Psoas muscle (tissue), 8 donors: Measurements from ENCODE around the gene RASL11A. TPM values are rescaled to one million over a fixed set of nuclear protein-coding genes. Genes with fewer than 3 reads are reported as not detected.
A peak's percentile ranks its signal among the peaks of the same experiment; 100 is the strongest.

Experiments
- ATAC-seq, 4 donors: fragments of 200-7000 bp; cut with Tn5 transposase; one replicate each; pipeline ENCODE4 v1.9.1; 2020; ENCODE audit warnings: moderate library complexity in 3 of 4, mild to moderate bottlenecking in 2 of 4
- DNase-seq, 2 donors: peaks; one replicate each; pipeline ENCODE4 v3.0.0-alpha.2; 2020
- H3K27ac ChIP-seq: fragments of 200-600 bp; one replicate; pipeline ENCODE4 v1.8.0; 2022
- H3K27me3 ChIP-seq, 3 donors: fragments of 200-600 bp in 1 of 3; one replicate each; pipeline versions ENCODE4 v1.6.1 to v1.8.0; 2013 to 2022; ENCODE audit warnings: low read length in 2 of 3, mild to moderate bottlenecking in 2 of 3, moderate library complexity in 1 of 3; ENCODE audit not compliant: insufficient read depth in 3 of 3
- H3K36me3 ChIP-seq, 2 donors: fragments of 200-600 bp in 1 of 2; one replicate each; pipeline versions ENCODE4 v1.6.1 to v1.8.0; 2013 to 2022; ENCODE audit warnings: low read depth in 1 of 2, mild to moderate bottlenecking in 1 of 2, moderate library complexity in 1 of 2; ENCODE audit not compliant: insufficient read depth in 1 of 2
- H3K4me1 ChIP-seq: fragments of 200-600 bp; one replicate; pipeline ENCODE4 v1.8.0; 2022
- H3K4me3 ChIP-seq: fragments of 200-600 bp; one replicate; pipeline ENCODE4 v1.8.0; 2022; ENCODE audit warnings: mild to moderate bottlenecking
- H3K9me3 ChIP-seq: fragments of 200-600 bp; one replicate; pipeline ENCODE4 v1.8.0; 2022
- WGBS, 3 donors: extraction: QIAGEN DNeasy Blood & Tissue Kit; methylation state at CpG; one replicate each; pipeline versions ENCODE4 v1.1.6 to v1.1.7; 2013; 5-methylcytosine and 5-hydroxymethylcytosine counted together
- intact Hi-C, 2 donors: fragments of 100-400 bp; cut with DNase I; formaldehyde crosslinking; loops; one replicate each; pipeline versions ENCODE4 v1.11.0 to v1.14.2; 2022
- polyA plus RNA-seq, 3 donors: library from polyadenylated mRNA; stranded (reverse); fragments of 200-250 nt; gene quantifications; one replicate each; pipeline ENCODE4 v1.2.3, GENCODE V29; 2013
- total RNA-seq, 4 donors: library from RNA; stranded (reverse); fragmentation: NEBNext Ultra II Directional in 2 of 4; extraction: Animal tissue kit (Norgen Biotek cat#: 25700) in 2 of 4; gene quantifications; one replicate each; pipeline versions ENCODE4 v1.2.1 to v1.2.4, GENCODE V29; 2021 to 2023
- TF ChIP-seq, protein P1 (sequence below): fragments of 200-600 bp; IDR thresholded peaks from one replicate; pipeline ENCODE4 v1.8.0; 2022; ENCODE audit warnings: antibody characterized with exemption
- donor health status: healthy with polysubstance abuse.
- donor health status: DM: no; HTN: no; CAD: no; lungs with moderate emphysema.
- donor health status: Bipolar disorder and iron deficiency.
- donor health status: healthy.
- donor health status: DM: yes; HTN: yes; CAD: no.
- donor health status: DM: no; HTN: no; CAD: no.
- donor health status: DM: no; HTN: no; CAD: no.
- donor health status: DM: yes; HTN: yes; CAD: no.

RASL11A gene
- total and polyA plus RNA-seq, 7 donors: 2.3 to 6.4 (median 3.3) TPM

- intact Hi-C loops: loop anchor here (1.0 to 10.0 kb wide), 4 partner anchors 79 to 176 kb away; partner anchors contain the start of genes USP12 (in 2 of the 2) and GTF3A (in 1 of the 2)
- peaks cover 33% of the 10 kb centered on the region for H3K4me1 ChIP-seq
- H3K36me3 ChIP-seq: peaks cover 4 to 32% of the 10 kb centered on the region in 2 donors
Observed at GRCh38 chr13:27251166-27252091, 19.2 kb upstream of the RASL11A start, which contains the start of gene RPL21. Gene RPL21, plus strand, starts transcription at chr13:27251558. Its CDS starts 2,219 bp downstream, at chr13:27253777.

GRCh38 chr13:27252467-27252866, 18.2 kb upstream of the RASL11A start:
- intact Hi-C loops: loop anchor here (5.0 to 10.0 kb wide), 3 partner anchors 80 to 175 kb away; partner anchors contain the start of genes GTF3A (in 1 of the 2) and USP12 (in 1 of the 2)

More at GRCh38 chr13:27251166-27252091, 19.2 kb upstream of the RASL11A start, which contains the start of gene RPL21:
- Histone ChIP-seq H3K4me3 (peak within 1 kb of the TSS; percentile 81), H3K9me3 (no peaks in the 10 kb centered on the region), H3K27ac (peak within 1 kb of the TSS; percentile 98), H3K27me3 (no peaks in the 10 kb centered on the region)
- 0% methylated on average over 68 to 69 of the region's 69 CpGs for WGBS, 3 donors
- ATAC-seq (peak; percentile 97 to 98 (median 98)), DNase-seq (peak; percentile 97 to 98)
- TF ChIP-seq, protein P1, sequence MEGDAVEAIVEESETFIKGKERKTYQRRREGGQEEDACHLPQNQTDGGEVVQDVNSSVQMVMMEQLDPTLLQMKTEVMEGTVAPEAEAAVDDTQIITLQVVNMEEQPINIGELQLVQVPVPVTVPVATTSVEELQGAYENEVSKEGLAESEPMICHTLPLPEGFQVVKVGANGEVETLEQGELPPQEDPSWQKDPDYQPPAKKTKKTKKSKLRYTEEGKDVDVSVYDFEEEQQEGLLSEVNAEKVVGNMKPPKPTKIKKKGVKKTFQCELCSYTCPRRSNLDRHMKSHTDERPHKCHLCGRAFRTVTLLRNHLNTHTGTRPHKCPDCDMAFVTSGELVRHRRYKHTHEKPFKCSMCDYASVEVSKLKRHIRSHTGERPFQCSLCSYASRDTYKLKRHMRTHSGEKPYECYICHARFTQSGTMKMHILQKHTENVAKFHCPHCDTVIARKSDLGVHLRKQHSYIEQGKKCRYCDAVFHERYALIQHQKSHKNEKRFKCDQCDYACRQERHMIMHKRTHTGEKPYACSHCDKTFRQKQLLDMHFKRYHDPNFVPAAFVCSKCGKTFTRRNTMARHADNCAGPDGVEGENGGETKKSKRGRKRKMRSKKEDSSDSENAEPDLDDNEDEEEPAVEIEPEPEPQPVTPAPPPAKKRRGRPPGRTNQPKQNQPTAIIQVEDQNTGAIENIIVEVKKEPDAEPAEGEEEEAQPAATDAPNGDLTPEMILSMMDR: no peak

DNA sequence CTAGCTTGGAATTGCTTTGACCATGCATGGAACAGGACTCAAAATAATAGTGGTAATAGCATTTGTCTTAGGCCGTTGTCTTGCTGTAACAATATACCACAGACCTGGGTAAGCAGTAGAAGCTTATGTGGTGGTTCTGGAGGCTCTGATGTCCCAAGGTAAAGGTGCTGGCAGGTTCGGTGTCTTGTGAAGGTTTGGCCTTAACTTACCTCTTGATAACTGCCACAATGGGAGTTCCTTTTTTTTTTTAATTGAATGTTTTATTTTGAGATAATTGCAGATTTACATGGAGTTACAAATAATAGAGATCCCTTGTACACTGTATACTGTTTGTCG, 13.4 kb upstream of the RASL11A start:
- Histone ChIP-seq H3K27ac (peak overlapping the region; percentile 10), H3K4me1 (peaks cover 23% of the 10 kb centered on the region), H3K9me3 (no peaks in the 10 kb centered on the region), H3K27me3 (no peaks in the 10 kb centered on the region), H3K36me3 (peaks cover 16 to 77% of the 10 kb centered on the region in 2 donors), H3K4me3 (no peak overlapping the region)
- intact Hi-C loops: loop anchor here in 1 of 2 donors (10.0 kb wide), 1 partner anchor 168 kb away; the partner anchor contains the start of gene GTF3A
- DNase-seq: no peak
- TF ChIP-seq, protein P1: no peak
- ATAC-seq: no peak
- WGBS, 3 donors: 74 to 95% (median 75%) methylated on average over 3 of the region's 3 CpGs

More at GRCh38 chr13:27252467-27252866, 18.2 kb upstream of the RASL11A start:
- H3K27ac ChIP-seq: peak overlapping the region; percentile 98
- no peaks in the 10 kb centered on the region for H3K9me3 ChIP-seq
- no peak for DNase-seq
- peaks cover 33% of the 10 kb centered on the region for H3K4me1 ChIP-seq
- H3K36me3 ChIP-seq: peaks cover 9 to 43% of the 10 kb centered on the region in 2 donors
- no peak for ATAC-seq
- TF ChIP-seq, protein P1: no peak
- peak overlapping the region; percentile 81 for H3K4me3 ChIP-seq
- no peaks in the 10 kb centered on the region for H3K27me3 ChIP-seq

DNA sequence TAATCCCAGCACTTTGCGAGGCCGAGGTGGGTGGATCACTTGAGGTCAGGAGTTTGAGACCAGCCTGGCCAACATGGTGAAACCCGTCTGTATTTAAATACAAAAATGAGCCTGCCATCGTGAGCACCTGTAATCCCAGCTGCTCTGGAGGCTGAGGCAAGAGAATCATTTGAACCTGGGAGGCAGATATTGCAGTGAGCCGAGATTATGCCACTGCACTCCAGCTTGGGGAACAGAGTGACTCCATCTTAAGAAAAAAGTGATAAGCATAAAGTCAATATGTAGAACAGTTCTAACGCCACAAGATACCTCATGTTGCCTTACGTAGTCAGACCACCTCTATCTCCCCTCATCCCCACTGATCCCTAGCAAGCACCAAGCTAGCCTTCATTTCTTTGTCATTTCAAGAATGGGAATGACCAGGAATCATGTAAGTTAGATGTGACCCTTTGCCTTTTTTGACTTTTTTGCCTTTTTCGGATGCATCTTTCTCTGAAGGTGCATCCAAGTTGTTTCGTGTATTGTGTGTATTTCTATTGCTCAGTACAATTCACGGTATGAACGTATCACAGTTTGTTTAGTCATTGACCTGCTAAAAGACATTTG, 12.9 kb upstream of the RASL11A start:
- no peak for DNase-seq
- Histone ChIP-seq H3K27me3 (no peaks in the 10 kb centered on the region), H3K9me3 (no peaks in the 10 kb centered on the region), H3K4me3 (no peak overlapping the region), H3K27ac (no peak overlapping the region), H3K4me1 (peaks cover 22% of the 10 kb centered on the region), H3K36me3 (peaks cover 16 to 83% of the 10 kb centered on the region in 2 donors)
- 73 to 86% (median 74%) methylated on average over 11 of the region's 11 CpGs for WGBS, 3 donors
- peak in 1 of 4 donors; percentile 10 for ATAC-seq
- intact Hi-C loops: loop anchor here in 1 of 2 donors (10.0 kb wide), 1 partner anchor 167 kb away; the partner anchor contains the start of gene GTF3A
- TF ChIP-seq, protein P1: no peak
